Mononuclear cell (primary cell): ENCODE data around the gene CA6. TPM values are rescaled to one million over a fixed set of nuclear protein-coding genes. Genes with fewer than 3 reads are reported as not detected.
"Not testable (repeated sequence)": the region's sequence is repeated elsewhere in the genome, so short reads cannot be mapped to it uniquely, and the experiment has no call there.

Experiments used
- H3K27me3 ChIP-seq: 2 replicates; pipeline ENCODE4 v1.6.0; 2011; ENCODE audit warnings: low read length, control low read depth; ENCODE audit not compliant: insufficient read depth
- H3K4me1 ChIP-seq: 2 replicates; pipeline ENCODE4 v1.5.1; 2011; ENCODE audit warnings: mild to moderate bottlenecking, low read length, control low read depth; ENCODE audit not compliant: insufficient read depth
- H3K4me3 ChIP-seq: 2 replicates; pipeline ENCODE4 v1.5.1; 2011; ENCODE audit warnings: mild to moderate bottlenecking, low read length, moderate library complexity
- H3K9me3 ChIP-seq: 2 replicates; pipeline ENCODE4 v1.5.1; 2011; ENCODE audit warnings: low read depth, mild to moderate bottlenecking, control low read depth, low read length
- total RNA-seq: library from RNA; depleted of rRNA; stranded (reverse); fragments of >200 nt; gene quantifications from one replicate; pipeline ENCODE4 v1.2.3, GENCODE V29; 2012

CA6 gene
- total RNA-seq, 1 donor: 0.63 TPM

GRCh38 chr1:8976338-8976737, 30.7 kb downstream of the CA6 start:
- Histone ChIP-seq H3K9me3 (no peaks in the 10 kb centered on the region), H3K27me3 (no peaks in the 10 kb centered on the region), H3K4me3 (no peak overlapping the region), H3K4me1 (peaks cover 10% of the 10 kb centered on the region)

DNA sequence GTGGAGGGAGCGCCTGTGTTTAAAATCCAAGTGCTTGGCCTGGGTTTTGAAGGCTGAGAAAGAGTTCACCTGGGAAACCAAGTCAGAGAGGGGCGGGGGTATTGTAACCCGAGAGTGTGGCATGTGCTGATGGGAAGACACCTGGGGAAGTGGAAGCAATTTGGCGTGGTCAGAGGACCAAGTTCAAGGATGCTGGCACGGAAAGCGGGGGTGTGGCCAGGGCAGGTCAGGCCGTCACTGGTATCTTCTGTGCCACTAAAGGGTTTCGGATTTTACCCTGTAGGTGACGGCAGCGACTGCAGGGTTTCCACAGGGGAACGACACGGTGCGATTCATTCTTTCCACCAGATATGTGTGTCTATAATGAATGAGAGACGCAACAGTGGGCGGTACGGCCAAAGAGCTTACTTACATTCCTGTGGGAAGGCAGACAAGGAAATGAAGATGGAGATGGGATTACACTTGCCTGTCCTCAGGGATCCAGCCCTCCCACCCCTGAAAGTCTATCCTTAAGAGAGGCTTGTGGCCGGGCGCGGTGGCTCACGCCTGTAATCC, 31.3 kb downstream of the CA6 start:
- H3K27me3 ChIP-seq: no peaks in the 10 kb centered on the region

DNA sequence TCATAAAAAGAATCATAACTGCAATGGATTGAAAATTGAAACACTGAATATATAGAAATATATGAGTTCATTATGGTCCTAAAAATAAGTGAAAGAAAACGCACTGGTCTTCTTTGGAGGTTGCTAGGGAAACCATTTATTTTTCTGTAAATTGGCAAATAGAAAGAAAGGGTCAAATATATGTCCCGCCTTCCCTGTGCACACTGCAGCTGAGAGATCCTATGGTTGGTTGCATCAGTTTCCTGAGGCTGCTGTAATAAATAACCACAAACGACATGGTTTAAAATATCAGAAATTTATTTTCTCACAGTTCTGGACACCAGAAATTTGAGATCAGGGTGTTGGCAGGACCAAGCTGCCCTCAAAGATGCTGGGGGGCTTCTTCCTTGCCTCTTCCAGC, 35.0 kb downstream of the CA6 start:
- no peaks in the 10 kb centered on the region for H3K27me3 ChIP-seq
- H3K9me3 ChIP-seq: no peaks in the 10 kb centered on the region
- peaks cover 4% of the 10 kb centered on the region for H3K4me1 ChIP-seq
- H3K4me3 ChIP-seq: no peak overlapping the region

More for the DNA sequence above, 31.3 kb downstream of the CA6 start:
- Histone ChIP-seq H3K4me1 (peaks cover 4% of the 10 kb centered on the region), H3K9me3 (no peaks in the 10 kb centered on the region), H3K4me3 (no peak overlapping the region)

DNA sequence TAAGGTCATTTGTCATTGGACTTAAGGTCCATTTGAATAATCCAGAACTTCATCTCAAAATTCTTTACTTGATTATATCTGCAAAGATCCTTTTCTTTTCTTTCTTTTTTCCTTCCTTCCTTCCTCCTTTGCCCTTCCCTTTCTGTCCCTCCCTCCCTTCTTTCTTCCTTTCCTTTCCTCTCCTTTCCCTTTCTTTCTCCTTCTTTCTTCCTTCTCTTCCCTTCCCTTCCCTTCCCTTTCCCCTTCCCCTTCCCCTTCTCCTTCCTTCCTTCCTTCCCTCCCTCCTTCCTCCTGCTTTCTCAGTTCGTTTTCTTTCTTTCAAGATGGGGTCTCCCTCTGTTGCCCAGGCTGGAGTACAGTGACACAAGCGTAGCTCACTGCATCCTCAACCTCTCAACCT, 35.5 kb downstream of the CA6 start:
- H3K27me3 ChIP-seq: no peaks in the 10 kb centered on the region
- H3K4me1 ChIP-seq: peaks cover 4% of the 10 kb centered on the region
- no peaks in the 10 kb centered on the region for H3K9me3 ChIP-seq
- H3K4me3 ChIP-seq: no peak overlapping the region

GRCh38 chr1:8984203-8984602, 38.5 kb downstream of the CA6 start:
- peaks cover 21% of the 10 kb centered on the region for H3K4me1 ChIP-seq
- no peaks in the 10 kb centered on the region for H3K9me3 ChIP-seq
- H3K4me3 ChIP-seq: no peak overlapping the region
- H3K27me3 ChIP-seq: no peaks in the 10 kb centered on the region

DNA sequence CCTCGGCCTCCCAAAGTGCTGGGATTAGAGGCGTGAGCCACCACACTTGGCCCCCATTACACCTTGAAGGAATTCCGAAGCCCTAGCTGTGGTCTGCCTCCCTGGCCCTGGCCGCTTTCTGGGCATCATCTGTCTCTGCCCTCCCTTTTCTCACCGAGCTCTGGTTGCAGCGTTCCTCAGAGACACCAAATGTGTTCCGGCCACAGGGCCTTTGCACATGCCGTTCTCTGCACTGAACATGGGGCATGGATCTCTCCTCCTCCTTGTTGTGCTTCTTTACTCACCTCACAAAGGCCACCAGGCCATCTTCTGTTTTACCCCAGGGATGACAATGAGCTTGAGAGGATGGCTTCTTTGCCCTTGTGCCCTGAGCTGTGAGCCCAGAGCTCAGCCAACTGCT, 39.3 kb downstream of the CA6 start:
- no peaks in the 10 kb centered on the region for H3K9me3 ChIP-seq
- H3K4me1 ChIP-seq: peaks cover 21% of the 10 kb centered on the region
- H3K27me3 ChIP-seq: no peaks in the 10 kb centered on the region
- no peak overlapping the region for H3K4me3 ChIP-seq

DNA sequence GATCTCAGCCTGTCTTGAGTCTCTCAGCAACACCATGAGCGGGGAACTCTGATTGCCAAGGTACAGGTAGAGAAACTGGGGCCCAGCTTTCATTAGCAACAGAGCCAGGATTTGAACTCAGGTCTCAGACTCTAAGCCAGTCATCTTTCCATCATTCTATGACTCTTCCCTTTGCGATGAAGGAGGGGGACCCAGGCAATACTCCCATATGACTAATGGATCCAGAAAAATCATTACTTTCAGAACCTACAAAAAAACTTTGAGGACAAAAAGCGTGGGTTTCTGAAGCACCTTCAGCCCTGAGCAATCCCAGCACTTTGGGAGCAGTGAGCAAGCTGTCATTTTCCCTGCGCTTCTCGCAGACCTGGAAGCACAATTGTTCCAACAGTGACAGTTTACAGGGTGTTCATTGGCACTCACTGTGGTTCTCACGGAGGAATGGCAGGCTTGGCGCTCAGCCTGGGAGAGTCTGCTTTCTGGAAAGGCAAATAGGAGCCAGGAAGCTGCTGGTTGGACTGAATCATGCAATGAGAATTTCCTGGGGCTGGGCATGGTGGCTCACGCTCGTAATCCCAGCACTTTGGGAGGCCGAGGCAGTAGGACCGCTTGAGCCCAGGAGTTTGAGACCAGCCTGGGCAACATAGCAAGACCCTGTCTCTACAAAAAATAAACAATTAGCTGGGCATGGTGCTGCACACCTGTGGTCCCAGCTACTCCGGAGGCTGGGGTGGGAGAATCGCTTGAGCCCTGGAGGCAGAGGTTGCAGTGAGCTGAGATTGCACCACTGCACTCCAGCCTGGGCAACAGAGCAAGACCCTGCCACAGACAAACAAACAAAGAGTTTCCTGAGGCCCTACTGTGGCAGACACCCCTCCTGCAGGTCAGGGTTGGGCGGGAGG, 40.5 kb downstream of the CA6 start:
- no peaks in the 10 kb centered on the region for H3K9me3 ChIP-seq
- H3K27me3 ChIP-seq: no peaks in the 10 kb centered on the region
- H3K4me1 ChIP-seq: peaks cover 17% of the 10 kb centered on the region
- no peak overlapping the region for H3K4me3 ChIP-seq

GRCh38 chr1:8986814-8987190, 41.1 kb downstream of the CA6 start:
- H3K4me3 ChIP-seq: no peak overlapping the region
- H3K4me1 ChIP-seq: peaks cover 17% of the 10 kb centered on the region
- H3K27me3 ChIP-seq: no peaks in the 10 kb centered on the region
- H3K9me3 ChIP-seq: no peaks in the 10 kb centered on the region

GRCh38 chr1:8987881-8988617, 42.4 kb downstream of the CA6 start:
- no peaks in the 10 kb centered on the region for H3K9me3 ChIP-seq
- no peaks in the 10 kb centered on the region for H3K27me3 ChIP-seq
- H3K4me3 ChIP-seq: no peak overlapping the region
- H3K4me1 ChIP-seq: peaks cover 17% of the 10 kb centered on the region

DNA sequence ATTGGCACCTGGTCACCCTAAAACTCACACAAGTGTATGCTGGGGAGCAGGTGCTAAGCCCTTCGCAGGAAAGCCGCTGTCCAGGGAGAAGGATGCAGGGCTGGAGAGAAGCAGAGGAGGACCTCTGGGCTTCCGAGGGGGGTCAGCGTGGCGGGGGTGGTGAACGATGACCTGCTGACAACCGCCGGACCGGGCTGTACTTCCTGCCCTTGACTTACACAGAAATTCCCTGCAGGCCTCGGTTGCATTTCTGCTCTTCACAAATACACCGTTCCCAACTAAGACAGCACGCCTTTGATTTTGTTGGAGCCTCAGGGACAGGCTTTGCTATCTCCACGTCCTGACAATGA, 42.9 kb downstream of the CA6 start:
- no peaks in the 10 kb centered on the region for H3K27me3 ChIP-seq
- H3K4me3 ChIP-seq: no peak overlapping the region
- H3K4me1 ChIP-seq: peaks cover 17% of the 10 kb centered on the region
- H3K9me3 ChIP-seq: no peaks in the 10 kb centered on the region

DNA sequence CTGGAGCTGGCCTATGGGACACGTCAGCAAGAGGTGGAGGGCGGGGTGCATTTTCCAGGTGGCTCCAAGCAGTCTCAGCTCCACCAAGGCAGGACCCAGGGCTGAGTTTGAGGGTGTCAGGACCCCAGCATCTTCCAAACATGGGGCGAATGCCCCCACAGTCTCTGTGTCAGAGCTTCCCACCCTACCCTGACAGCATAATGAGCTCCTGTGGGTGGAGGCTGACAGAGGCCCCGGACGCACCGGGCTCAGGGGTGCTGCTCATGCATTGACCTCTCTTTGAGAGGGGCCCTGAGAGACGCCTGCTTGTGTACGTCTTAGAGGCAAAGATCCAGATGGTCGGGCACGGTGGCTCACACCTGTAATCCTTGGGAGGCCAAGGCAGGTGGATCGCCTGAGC, 43.4 kb downstream of the CA6 start:
- H3K4me3 ChIP-seq: no peak overlapping the region
- H3K27me3 ChIP-seq: no peaks in the 10 kb centered on the region
- H3K4me1 ChIP-seq: peaks cover 17% of the 10 kb centered on the region
- no peaks in the 10 kb centered on the region for H3K9me3 ChIP-seq

- H3K27me3 ChIP-seq: no peaks in the 10 kb centered on the region
- H3K4me1 ChIP-seq: peaks cover 17% of the 10 kb centered on the region
- H3K4me3 ChIP-seq: no peak overlapping the region
- H3K9me3 ChIP-seq: no peaks in the 10 kb centered on the region
These were observed 44.2 kb downstream of the CA6 start for GRCh38 chr1:8989821-8990220.

GRCh38 chr1:8992936-8993687, 47.4 kb downstream of the CA6 start:
- Histone ChIP-seq H3K4me1 (peaks cover 1% of the 10 kb centered on the region), H3K27me3 (no peaks in the 10 kb centered on the region), H3K4me3 (no peak overlapping the region), H3K9me3 (no peaks in the 10 kb centered on the region)

GRCh38 chr1:8993962-8994675, 48.5 kb downstream of the CA6 start:
- not testable (repeated sequence) for H3K9me3 ChIP-seq, H3K4me3 ChIP-seq, H3K27me3 ChIP-seq, H3K4me1 ChIP-seq
